ENCODE data around the gene CPNE4.

- TF ChIP-seq CTCF (IDR thresholded peaks at IDR 0.05; ENCODE audit: low read length) (no peak), EZH2 (IDR thresholded peaks at IDR 0.05; ENCODE audit: borderline replicate concordance, low read length) (no peak)
Observed at GRCh38 chr3:131933665-131934064, 101.1 kb downstream of the CPNE4 start.

Measured in OCI-LY1 (cell line).